HG03432 (cell line): ENCODE data around the gene PES1.
"Not testable (repeated sequence)": the region's sequence is repeated elsewhere in the genome, so short reads cannot be mapped to it uniquely, and the experiment has no call there.

Source experiments
- ATAC-seq: cut with Tn5 transposase; IDR thresholded peaks from one replicate; pipeline ENCODE4 v1.9.1; 2021; ENCODE audit warnings: mild to moderate bottlenecking, moderate library complexity; ENCODE audit not compliant: unreplicated experiment

The PES1 gene

GRCh38 chr22:30609260-30610185 is 17.8 kb upstream of the PES1 start:
- peak; percentile 46 for ATAC-seq

GRCh38 chr22:30607939-30608338 is 16.2 kb upstream of the PES1 start:
- no peak for ATAC-seq

- ATAC-seq: no peak
Observed at GRCh38 chr22:30607300-30607930, 15.7 kb upstream of the PES1 start.

- peak; percentile 50 for ATAC-seq
Observed at GRCh38 chr22:30606455-30607299, 15.0 kb upstream of the PES1 start, which contains the start of gene TCN2. Gene TCN2 (plus strand): TSS chr22:30607174. CDS start chr22:30607332, 158 bp downstream.

- ATAC-seq: no peak
Observed at GRCh38 chr22:30605449-30606110, 13.9 kb upstream of the PES1 start.

- ATAC-seq: no peak
Observed at GRCh38 chr22:30604723-30605122, 13.0 kb upstream of the PES1 start.

- no peak for ATAC-seq
Observed at GRCh38 chr22:30603801-30604200, 12.1 kb upstream of the PES1 start.

- no peak for ATAC-seq
Observed at GRCh38 chr22:30602049-30602448, 10.3 kb upstream of the PES1 start.

GRCh38 chr22:30601464-30601863 is 9.8 kb upstream of the PES1 start:
- ATAC-seq: no peak

- no peak for ATAC-seq
Observed at GRCh38 chr22:30600921-30601320, 9.2 kb upstream of the PES1 start.

- ATAC-seq: no peak
Observed at GRCh38 chr22:30598986-30599385, 7.3 kb upstream of the PES1 start.

- no peak for ATAC-seq
Observed at GRCh38 chr22:30596886-30597285, 5.2 kb upstream of the PES1 start.

GRCh38 chr22:30596199-30596598 is 4.5 kb upstream of the PES1 start:
- ATAC-seq: no peak

GRCh38 chr22:30592360-30592713 is 627 bp upstream of the PES1 start:
- ATAC-seq: not testable (repeated sequence)

- no peak for ATAC-seq
Observed at GRCh38 chr22:30591191-30591587, 521 bp downstream of the PES1 start.

- no peak for ATAC-seq
Observed at GRCh38 chr22:30586414-30586813, 5.3 kb downstream of the PES1 start.

GRCh38 chr22:30584441-30584840 is 7.3 kb downstream of the PES1 start:
- no peak for ATAC-seq

- ATAC-seq: no peak
Observed at GRCh38 chr22:30582788-30583545, 8.7 kb downstream of the PES1 start.

GRCh38 chr22:30582051-30582450 is 9.7 kb downstream of the PES1 start:
- ATAC-seq: no peak

GRCh38 chr22:30580896-30581295 is 10.8 kb downstream of the PES1 start:
- ATAC-seq: no peak
